Skin epidermis (tissue), 12 donors: ENCODE data around the gene TAL1.
A peak's percentile ranks its signal among the peaks of the same experiment; 100 is the strongest.

Experiments used
- H3K27ac ChIP-seq, 21 experiments: fragments of 200-600 bp; sonication (generic) in 11 of 21; one replicate each; pipeline ENCODE4 v1.5.0; 2020; ENCODE audit warnings: mild to moderate bottlenecking in 3 of 21, inconsistent platforms in 2 of 21, moderate library complexity in 2 of 21
- H3K4me3 ChIP-seq, 7 experiments: fragments of 200-600 bp; sonication (generic) in 2 of 7; one replicate each; pipeline ENCODE4 v1.5.0; 2020; ENCODE audit warnings: inconsistent platforms in 2 of 7, mild to moderate bottlenecking in 2 of 7, moderate library complexity in 1 of 7

The TAL1 gene

DNA sequence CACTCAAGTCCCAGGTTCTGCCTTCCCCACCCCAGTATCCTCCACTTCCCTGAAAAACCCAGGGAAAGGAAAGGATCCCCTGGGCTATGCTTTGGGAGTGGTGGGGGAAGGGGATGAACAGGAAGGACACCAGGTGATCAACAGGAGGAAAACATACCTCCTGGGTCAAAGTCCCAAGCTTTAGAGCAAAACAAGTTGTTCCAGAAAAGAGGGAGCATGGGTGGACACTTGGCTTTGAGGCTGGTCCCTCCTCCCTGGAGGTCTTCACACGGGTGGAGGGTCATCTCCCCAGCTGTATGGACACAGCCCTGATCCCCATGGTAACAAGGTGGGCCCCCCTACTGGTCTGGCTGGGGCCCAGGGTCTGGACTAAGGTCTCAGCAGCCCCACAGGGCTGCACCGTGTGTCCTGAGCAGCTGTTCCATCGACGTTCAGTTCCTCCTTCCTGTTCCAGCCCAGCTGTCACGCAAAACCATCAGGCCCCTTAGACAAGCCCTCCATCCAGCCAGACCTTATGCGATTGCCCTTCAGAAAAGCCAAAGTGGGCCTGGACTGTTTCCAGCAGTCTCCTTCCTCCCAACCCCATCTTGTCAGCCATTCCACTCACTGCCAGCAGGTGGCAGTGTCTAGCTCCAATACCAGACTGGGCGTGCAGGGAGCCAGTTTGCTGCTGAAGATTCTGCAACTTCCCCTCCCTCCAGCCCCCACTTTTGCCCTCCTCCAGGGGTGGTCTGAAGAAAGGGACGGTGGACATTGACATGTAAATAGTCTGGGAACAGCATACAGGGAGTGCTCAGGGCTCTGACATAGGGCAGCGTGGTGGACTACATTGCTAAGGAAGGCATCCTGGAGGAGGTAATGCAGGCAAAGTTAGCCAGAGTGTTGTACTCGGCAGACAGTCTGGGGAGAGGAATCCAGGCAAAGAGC, 39.3 kb downstream of the TAL1 start:
- H3K27ac ChIP-seq, result no peak overlapping the region
- no peak overlapping the region for H3K4me3 ChIP-seq

DNA sequence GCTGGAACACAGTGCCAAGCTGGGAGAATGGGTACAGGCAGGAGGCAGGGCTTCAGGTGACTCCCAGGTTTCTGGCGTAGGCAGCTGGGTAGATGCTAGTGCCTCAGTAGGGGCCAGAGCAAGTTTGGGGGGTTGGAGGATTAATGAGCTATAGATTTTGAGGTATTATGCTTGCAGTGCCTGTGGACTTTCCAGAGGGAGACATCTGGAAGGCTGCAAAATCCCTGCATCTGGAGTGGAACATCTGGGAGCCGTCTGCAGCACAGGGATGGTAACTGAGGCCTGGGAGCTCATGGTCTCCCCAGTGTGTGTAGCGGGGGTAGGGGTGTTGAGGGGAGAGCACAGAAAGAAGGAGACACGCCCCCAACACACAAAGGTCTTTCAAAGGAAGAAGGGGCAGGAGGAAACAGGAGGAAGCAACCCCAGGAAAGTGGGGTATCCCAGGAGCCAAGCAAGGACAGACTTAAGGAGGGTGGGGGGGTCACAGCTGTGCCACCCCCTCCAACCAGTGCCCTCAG, 40.0 kb downstream of the TAL1 start:
- Histone ChIP-seq H3K27ac (peak overlapping the region in 3 of 21 experiments; percentile 8 to 87 (median 77)), H3K4me3 (no peak overlapping the region)

DNA sequence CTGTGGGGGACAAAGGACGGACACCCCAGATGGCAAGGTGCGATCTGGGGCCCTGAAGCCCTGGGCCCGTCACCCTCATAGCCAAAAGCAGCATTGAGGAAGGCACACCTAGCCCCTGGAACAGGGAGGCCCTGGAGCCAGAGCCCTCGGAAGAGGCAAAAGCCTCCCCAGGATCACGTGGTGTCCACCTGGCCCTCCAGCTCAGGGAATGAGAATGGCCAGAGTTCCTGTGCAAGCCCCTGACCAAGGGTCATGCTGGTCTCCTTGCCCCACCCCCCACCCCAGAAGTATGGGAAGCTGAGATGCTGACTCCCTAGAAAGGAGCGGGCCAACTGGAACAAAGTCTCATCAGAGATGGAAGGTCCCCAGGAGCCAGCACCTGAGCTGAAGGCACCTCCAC, 41.2 kb downstream of the TAL1 start:
- Histone ChIP-seq H3K27ac (peak overlapping the region in 19 of 21 experiments; percentile 3 to 87 (median 73)), H3K4me3 (no peak overlapping the region)

DNA sequence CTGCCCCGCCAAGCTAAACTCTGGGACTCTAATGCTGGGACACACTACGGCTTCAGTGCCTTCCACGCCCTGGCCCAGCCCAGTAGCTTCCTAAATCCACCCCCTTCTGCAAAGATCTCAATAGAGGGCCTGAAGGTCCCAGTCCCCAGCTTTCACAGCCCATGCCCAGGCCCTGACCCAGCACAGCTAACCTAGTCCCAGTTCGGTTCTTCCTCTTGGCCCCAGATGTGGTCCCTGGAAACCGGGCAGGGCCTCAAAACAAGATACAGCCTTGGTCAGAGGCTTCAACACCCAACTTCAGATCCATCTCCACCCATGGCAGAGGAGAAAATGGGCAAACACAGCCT, 41.5 kb downstream of the TAL1 start:
- peak overlapping the region in 19 of 21 experiments; percentile 3 to 87 (median 73) for H3K27ac ChIP-seq
- H3K4me3 ChIP-seq, result no peak overlapping the region

DNA sequence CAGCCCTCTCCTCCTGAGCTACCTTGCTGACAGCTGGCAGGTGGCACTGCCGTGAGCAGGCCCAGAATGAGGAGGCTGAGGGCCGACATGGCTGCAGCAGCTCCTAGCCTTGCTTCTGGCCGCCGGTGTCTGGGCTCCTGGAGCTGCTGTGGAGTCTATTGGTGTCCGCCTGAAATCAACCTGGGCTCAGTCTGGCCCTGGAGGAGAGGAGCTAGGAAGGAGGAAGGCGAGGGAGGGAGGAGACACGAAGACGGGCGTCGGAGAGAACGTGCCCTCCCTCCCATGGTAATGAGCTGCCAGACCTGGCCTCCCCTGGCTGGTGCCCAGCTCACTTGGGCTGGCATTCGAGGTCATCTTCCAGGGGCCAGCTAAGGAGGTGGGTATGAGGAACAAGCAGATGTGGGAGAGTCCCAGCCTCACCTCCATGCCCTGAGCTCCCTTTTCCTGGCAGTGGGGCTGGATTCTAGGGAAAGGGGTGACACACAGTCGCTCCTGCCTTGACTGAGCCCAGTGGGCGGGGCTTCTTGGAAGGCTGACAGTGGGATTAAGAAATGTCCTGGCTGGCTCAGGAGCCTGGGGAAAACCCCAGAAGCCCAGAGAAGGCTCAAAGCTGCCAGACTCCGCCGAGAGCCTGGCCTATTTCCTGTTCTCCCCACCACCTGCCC, 42.0 kb downstream of the TAL1 start, which contains the start of gene PDZK1IP1:
Gene PDZK1IP1 (minus strand): TSS at position 193 of the 665 bp plus-strand sequence. CDS start 104 bp downstream, at position 89.
- peak within 1 kb of the TSS; percentile 2 to 91 (median 78) for H3K27ac ChIP-seq
- H3K4me3 ChIP-seq, result peak within 1 kb of the TSS; percentile 3 to 40 (median 24)

DNA sequence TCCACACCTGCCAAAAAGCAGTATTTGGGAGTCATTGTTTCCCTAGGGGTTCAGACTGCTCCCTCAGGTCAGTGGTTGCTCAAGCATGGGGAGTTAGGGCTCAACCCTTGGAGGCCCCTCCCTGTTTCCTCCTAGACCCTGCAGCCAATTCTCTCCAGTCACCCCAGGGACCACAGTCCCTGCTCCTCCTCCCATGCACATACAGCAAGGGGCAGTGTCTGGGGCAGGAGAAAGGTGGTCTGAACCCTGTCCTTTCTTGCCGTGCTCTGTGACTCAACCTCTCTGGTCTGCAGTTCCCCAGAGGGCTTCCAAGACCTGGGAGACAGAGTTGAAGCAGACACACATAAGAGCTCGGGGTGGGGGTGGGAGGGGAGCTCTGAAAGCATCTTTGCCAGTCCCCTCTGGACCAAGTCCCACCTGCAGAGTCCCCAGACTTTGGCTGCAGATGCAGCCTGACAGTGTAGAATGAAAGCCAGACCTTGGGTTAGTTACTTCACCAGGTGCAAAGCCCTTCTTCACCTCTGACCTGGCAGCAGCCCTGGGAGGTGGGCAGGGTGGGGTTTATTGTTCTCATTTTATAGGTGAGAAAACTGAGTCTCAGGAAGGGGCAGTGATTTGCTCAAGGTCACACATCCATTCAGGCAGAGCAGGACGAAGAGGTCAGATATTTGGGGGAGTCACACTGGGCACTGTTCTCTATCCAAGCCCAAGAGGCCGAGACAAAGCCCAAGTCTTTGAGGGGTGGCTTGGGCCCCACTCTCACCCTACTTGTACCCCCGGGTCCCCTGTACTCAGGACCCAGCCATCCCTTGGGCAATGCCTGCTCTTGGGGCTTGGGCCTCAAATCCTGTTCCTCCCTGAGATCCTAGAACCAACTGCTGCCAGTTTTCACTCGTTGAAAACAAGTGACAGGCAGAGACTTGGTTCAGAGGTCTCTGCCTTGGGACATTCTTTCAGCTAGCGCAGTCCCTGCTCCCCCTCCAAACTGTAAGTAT, 42.9 kb downstream of the TAL1 start:
- Histone ChIP-seq H3K4me3 (peak overlapping the region; percentile 3 to 40 (median 24)), H3K27ac (peak overlapping the region; percentile 2 to 91 (median 78))

DNA sequence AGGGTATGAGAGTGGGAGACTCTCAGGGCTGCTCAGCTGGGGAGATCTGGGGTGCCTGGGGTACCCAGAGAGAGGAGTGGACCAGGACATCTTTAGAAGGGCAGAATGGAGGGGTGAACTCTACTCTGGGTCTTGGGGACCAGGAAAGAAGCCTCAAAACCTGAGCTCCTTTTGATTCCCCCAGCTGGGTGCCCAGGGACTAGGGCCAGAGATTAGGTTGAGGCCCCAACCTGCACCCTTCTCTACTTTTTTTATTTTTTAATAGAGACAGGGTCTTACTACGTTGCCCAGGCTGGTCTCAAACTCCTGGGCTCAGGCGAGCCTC, 44.1 kb downstream of the TAL1 start:
- peak overlapping the region in 4 of 21 experiments; percentile 10 to 87 (median 56) for H3K27ac ChIP-seq
- H3K4me3 ChIP-seq, result no peak overlapping the region

DNA sequence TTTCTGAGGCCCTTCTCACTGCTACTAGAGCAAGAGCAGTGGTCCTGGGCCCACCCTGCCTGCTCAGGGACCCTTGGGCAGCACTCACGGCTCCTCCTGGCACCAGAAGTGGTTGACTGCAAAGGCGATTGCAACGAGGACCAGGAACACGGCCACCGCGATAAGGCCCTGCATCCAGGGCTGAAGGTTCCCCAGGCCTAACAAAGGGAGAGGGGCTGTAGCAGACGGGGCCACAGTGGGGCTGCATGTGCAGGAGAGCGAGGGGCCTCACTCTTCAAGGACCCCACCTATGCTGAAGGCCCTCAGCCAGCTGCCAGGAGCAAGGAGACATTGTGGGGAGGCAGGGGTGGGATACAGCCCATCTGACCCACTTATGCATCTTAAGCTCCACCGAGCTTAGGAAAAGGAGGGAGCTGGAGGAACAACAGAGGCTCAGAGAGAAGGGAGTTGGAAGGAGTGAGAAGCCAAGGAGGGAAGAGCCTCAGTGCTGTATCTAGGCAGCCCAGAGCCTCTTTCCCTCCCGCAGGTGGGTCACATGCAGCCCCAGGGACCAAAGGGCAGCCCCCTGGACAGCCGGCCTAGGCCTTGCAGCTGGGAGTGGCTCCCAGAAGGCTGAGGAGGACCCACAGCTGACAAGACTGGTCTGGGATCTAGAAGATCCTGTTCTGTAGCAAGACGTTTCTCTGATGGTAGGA, 44.6 kb downstream of the TAL1 start:
- peak overlapping the region in 3 of 21 experiments; percentile 10 to 87 (median 35) for H3K27ac ChIP-seq
- H3K4me3 ChIP-seq, result no peak overlapping the region

DNA sequence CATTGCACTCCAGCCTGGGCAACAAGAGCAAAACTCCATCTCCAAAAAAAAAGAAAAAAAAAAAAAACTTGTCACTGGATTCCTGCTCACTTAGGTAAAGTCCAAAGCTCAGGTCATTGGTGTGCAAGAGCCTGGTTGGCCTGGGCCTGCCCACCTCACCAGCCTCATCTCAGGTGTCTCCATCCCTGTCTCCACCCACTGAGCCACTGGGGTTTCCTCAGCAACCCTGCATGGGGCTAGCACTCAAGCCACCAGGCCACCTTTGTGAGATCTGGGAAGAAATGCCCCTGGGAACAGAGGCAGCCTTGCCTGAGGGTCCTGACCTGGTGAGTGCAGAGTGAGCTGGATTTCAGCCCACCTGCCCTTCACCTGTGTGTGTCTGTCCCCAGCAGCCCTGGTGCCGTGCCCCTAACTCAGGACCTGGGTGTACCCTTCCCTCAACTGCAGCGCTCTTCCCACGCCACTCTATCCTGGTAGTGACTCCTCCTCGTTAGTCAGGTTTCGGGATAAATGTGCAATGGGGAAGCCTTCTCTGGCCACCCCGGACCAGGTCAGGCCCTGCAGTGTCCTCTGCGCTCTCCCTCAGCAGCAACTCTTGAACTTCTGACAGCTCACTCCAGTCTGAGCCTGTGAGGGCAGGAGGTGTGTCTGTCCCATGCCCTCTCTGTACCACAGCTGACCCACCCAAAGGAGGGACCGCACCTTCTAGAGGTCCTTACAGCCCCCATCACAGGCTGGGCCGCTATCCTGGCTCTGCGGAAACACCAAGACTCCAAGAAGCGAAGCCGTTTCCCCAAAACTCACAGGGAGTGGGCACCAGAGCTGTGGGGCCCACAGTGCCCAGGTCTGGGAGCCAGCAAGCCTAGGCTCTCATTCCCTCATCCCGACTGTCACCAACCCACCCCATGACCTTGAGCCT, 45.5 kb downstream of the TAL1 start:
- H3K4me3 ChIP-seq, result no peak overlapping the region
- no peak overlapping the region for H3K27ac ChIP-seq

DNA sequence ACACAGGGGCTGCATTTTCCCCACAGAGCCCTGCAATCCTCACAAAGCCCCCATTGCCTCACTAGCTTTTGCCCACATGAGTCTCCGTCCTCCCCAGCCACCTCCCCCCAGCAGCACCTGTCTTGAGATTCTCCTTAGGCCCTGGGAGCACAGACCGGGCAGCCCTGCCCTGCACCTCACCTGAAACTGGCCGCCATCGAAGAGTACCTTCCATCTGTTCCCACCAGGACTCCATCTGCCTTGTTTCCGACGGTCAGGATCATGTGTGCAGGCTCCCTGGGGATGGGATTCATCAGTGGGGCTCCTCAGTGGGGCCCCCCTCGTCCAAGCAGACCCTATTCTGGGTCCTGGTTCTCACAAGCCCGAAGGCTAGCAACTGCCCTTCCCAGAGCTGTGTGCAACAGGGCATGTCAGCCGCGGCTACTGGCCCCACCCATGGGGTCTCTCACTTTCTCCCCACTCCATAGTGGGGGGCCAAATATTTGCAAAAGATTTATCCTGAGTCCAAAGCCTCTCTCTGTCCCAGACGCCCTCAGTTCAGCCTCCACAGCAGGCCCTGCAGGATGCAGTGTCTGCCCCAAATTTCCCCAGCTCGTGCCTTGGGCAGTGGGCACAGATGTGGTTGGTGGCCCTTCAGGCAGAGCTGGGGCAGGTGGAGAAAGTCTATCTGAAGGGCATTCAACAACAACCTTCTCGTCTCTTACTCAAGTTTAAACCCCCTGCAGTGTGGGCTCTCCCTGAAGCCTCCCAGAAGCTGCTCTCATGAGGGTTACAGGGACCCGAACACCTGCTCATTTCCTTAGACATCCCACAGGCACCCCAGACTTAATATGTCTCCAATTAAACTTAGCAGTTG, 47.0 kb downstream of the TAL1 start:
- H3K27ac ChIP-seq, result no peak overlapping the region
- H3K4me3 ChIP-seq, result no peak overlapping the region

DNA sequence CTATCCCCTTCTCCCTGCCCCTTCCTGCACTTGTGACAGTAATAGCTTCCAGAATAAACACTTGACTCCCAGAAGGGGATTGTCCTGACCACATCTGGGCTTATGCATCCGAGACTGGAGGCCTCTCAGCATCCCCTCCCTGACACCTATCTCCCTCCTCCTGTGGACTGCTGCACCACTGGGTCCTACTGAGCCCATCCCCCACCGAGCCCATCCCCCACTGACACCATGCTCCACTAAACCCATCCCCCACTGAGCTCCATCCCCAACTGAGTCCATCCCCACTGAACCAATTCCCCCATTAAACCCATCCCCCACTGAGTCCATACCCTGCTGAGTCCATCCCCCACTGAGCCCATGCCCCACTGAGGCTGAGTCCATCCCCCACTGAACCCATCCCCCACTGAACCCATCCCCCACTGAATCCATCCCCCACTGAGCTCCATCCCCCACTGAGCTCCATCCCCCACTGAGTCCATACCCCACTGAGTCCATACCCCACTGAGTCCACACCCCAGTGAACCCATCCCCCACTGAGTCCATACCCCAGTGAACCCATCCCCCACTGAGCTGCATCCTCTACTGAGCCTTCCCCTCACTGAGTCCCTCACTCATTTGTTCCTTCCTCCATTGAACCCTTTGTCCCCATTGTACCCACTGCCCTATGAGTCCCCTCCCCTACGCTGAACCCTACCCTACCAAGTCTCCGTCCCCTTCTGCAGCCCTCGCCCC, 47.8 kb downstream of the TAL1 start:
- H3K27ac ChIP-seq, result no peak overlapping the region
- H3K4me3 ChIP-seq, result no peak overlapping the region

DNA sequence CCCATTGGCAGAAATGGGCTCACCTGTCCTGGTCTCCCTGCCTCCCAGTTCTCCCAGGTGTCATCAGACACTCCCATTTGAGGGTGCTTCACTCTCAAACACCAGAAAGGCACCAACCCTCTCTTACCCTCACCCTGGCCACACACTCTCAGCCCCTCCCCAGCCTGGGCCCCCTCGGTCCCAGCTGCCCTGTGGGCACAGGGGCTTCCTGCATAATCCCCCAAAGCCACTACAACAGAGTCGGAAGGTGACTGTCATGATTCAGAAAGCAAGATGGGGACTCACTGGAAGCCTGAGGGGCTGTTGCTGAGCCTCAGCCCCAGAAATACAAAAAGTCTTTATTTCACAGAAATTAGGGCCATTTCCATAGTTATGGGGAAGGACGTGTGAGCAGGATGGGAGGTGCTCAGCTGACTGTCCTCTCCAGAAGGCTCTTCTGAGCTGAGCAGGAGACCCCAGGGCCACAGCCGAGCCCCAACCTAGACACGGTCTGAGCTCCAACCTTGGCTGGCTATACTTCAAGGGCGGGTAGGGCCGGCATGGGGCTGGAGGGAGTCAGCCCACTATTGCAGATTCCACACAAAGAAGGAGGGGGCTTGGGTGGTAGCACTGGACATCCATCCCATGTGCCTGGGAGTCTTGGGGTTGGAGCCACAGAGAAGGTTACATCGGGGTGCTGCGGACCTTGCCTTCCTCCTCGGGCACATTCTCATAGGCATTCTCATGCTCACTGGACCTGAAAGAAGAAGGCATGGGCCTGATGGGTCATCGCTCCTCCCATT, 48.5 kb downstream of the TAL1 start:
- Histone ChIP-seq H3K4me3 (no peak overlapping the region), H3K27ac (peak overlapping the region in 1 of 21 experiments; percentile 12)

DNA sequence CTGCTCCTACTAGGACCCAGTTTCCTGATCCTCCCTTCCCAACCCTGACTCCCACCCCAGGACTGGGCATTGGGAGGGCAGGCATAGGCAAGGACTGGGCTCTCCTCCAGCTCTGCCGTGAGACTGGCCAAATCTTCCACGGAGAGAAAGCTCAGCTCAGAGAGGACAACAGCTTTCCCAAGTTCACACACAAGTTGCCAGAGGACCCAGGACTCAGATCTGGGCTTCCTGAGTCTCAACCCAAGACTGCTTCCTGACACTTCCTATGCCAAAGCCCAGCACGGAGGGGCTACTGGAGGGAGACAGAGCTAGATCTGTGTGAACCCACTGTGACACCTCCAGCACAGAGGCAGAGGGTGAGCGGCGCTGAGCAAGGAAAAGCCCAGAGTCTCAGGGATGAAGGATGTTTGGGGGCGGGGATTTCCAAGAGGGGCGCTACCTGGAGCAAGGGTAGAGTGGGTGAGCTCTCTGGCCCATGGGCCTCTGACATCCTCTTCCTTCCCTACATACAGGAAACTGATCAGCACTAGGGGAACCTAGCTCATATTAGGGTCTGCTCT, 49.3 kb downstream of the TAL1 start:
- H3K27ac ChIP-seq, result peak overlapping the region in 1 of 21 experiments; percentile 12
- H3K4me3 ChIP-seq, result no peak overlapping the region

DNA sequence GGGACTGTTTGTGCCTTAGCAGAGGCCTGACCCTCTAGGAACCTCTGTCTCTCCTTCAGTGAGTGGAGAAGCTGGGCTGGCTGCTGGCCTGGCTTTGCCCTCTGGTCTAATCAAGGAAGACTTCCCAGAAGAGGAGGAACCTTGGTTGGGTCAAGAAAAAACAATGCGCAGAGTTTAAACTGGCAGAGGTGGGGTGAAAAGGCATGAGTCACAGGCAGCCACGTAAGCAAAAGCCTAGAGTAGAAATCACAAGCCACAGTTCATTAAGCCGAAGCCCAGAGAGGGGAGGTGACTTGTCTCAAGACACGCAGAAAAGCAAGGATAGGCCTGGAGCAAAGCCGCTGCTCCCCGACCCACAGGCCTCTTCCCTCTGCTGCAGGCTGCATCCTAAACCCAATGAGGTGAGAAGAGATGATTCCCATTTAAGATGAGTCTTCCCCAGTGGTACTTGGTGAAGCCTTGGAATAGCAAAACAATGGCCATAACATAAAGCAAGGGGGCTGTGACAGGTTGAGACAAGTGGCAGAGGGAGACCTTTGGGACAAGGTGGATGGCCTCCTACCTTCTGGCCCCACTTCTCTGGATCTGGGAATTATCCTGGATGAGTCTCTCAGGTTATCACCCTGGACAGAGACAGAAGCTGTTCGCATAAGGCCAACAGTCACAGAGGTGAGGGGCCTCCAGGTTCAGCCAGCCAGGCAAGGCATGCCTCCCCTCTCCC, 49.9 kb downstream of the TAL1 start:
- Histone ChIP-seq H3K27ac (peak overlapping the region in 2 of 21 experiments; percentile 12 to 33), H3K4me3 (no peak overlapping the region)
